ENCODE data around the gene MPDU1.

The MPDU1 gene

DNA sequence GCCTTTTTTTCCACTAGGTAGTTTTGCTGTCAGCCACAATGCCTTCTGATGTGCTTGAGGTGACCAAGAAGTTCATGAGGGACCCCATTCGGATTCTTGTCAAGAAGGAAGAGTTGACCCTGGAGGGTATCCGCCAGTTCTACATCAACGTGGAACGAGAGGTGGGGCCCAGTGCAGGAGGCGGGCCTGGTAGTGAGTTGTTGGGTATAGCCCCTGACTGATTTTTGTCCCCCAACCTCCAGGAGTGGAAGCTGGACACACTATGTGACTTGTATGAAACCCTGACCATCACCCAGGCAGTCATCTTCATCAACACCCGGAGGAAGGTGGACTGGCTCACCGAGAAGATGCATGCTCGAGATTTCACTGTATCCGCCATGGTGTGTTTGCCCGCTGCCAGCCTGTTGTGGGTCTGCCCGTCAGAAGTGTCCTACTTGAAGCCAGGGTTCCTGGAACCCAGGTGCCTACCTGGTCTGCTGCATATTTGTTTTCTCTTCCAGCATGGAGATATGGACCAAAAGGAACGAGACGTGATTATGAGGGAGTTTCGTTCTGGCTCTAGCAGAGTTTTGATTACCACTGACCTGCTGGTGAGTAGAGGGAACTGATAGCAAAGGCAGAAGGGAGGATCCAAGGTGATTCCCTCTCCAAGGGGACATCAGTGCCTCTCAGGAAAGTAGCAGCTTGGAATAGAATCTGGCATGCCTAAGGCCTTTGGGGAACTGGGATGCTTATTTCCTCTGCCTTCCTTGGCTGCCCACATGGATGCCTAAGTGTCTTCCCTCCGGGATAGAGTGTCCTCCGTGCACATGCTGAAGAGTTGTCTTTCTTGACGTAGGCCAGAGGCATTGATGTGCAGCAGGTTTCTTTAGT lies 6.1 kb upstream of the MPDU1 start:
- Histone ChIP-seq H3K4me2 (ENCODE audit: low read depth, low read length, poor library complexity, severe bottlenecking) (no peak overlapping the region), H3K9me3 (ENCODE audit: insufficient read depth, low read length) (no peaks in the 10 kb centered on the region), H3K9ac (ENCODE audit: low read length) (no peak overlapping the region), H3K27me3 (ENCODE audit: low read length) (no peaks in the 10 kb centered on the region), H4K20me1 (ENCODE audit: low read depth, low read length) (peaks cover 32% of the 10 kb centered on the region), H3K27ac (ENCODE audit: low read depth, low read length) (no peak overlapping the region), H3K4me3 (ENCODE audit: insufficient read depth, low read length, poor library complexity, severe bottlenecking) (no peak overlapping the region), H3F3A (ENCODE audit: insufficient read depth) (peaks cover 84% of the 10 kb centered on the region), H3K79me2 (ENCODE audit: insufficient read depth, low read length) (peaks cover 37% of the 10 kb centered on the region), H3K36me3 (ENCODE audit: low read length) (peaks cover 38% of the 10 kb centered on the region), H2AFZ (ENCODE audit: low read depth, low read length, severe bottlenecking) (no peak overlapping the region), H3K9me2 (replicated peaks; ENCODE audit: insufficient read depth, low read length) (no peaks in the 10 kb centered on the region)
- no peak for TF ChIP-seq EZH2phosphoT487 (conservative IDR thresholded peaks at IDR 0.05; ENCODE audit: low read length)
- TF ChIP-seq, protein P1, sequence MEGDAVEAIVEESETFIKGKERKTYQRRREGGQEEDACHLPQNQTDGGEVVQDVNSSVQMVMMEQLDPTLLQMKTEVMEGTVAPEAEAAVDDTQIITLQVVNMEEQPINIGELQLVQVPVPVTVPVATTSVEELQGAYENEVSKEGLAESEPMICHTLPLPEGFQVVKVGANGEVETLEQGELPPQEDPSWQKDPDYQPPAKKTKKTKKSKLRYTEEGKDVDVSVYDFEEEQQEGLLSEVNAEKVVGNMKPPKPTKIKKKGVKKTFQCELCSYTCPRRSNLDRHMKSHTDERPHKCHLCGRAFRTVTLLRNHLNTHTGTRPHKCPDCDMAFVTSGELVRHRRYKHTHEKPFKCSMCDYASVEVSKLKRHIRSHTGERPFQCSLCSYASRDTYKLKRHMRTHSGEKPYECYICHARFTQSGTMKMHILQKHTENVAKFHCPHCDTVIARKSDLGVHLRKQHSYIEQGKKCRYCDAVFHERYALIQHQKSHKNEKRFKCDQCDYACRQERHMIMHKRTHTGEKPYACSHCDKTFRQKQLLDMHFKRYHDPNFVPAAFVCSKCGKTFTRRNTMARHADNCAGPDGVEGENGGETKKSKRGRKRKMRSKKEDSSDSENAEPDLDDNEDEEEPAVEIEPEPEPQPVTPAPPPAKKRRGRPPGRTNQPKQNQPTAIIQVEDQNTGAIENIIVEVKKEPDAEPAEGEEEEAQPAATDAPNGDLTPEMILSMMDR (IDR thresholded peaks at IDR 0.05; ENCODE audit: insufficient read depth, low read length, poor library complexity, severe bottlenecking): no peak

DNA sequence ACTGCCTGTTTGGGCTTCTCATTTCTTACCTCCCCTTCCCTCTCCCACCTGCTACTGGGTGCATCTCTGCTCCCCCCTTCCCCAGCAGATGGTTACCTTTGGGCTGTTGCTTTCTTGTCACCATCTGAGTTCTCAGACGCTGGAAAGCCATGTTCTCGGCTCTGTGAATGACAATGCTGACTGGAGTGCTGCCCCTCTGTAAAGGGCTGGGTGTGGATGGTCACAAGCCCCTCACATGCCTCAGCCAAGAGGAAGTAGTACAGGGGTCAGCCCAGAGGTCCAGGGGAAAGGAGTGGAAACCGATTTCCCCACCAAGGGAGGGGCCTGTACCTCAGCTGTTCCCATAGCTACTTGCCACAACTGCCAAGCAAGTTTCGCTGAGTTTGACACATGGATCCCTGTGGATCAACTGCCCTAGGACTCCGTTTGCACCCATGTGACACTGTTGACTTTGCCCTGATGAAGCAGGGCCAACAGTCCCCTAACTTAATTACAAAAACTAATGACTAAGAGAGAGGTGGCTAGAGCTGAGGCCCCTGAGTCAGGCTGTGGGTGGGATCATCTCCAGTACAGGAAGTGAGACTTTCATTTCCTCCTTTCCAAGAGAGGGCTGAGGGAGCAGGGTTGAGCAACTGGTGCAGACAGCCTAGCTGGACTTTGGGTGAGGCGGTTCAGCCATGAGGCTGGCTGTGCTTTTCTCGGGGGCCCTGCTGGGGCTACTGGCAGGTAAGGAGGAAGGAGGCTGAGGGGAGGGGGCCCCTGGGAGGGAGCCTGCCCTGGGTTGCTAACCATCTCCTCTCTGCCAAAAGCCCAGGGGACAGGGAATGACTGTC lies 4.4 kb upstream of the MPDU1 start, which contains the start of gene CD68:
TSS of gene CD68 (plus strand) at position 638 of the 833 bp plus-strand sequence. CDS start at position 678, 40 bp downstream.
- Histone ChIP-seq H4K20me1 (ENCODE audit: low read depth, low read length) (peaks cover 28% of the 10 kb centered on the region), H2AFZ (ENCODE audit: low read depth, low read length, severe bottlenecking) (no peak within 1 kb of the TSS), H3K4me3 (ENCODE audit: insufficient read depth, low read length, poor library complexity, severe bottlenecking) (no peak within 1 kb of the TSS), H3K9me2 (replicated peaks; ENCODE audit: insufficient read depth, low read length) (no peaks in the 10 kb centered on the region), H3K27me3 (ENCODE audit: low read length) (no peaks in the 10 kb centered on the region), H3K36me3 (ENCODE audit: low read length) (peaks cover 27% of the 10 kb centered on the region), H3F3A (ENCODE audit: insufficient read depth) (peaks cover 71% of the 10 kb centered on the region), H3K79me2 (ENCODE audit: insufficient read depth, low read length) (peaks cover 30% of the 10 kb centered on the region), H3K9ac (ENCODE audit: low read length) (peak within 1 kb of the TSS; percentile 18; the same call in 1 of the 2 replicates), H3K27ac (ENCODE audit: low read depth, low read length) (peak within 1 kb of the TSS; percentile 72), H3K4me2 (ENCODE audit: low read depth, low read length, poor library complexity, severe bottlenecking) (peak within 1 kb of the TSS; percentile 9), H3K9me3 (ENCODE audit: insufficient read depth, low read length) (no peaks in the 10 kb centered on the region)
- TF ChIP-seq, protein P1 (IDR thresholded peaks at IDR 0.05; ENCODE audit: insufficient read depth, low read length, poor library complexity, severe bottlenecking): no peak
- TF ChIP-seq EZH2phosphoT487 (conservative IDR thresholded peaks at IDR 0.05; ENCODE audit: low read length): no peak

DNA sequence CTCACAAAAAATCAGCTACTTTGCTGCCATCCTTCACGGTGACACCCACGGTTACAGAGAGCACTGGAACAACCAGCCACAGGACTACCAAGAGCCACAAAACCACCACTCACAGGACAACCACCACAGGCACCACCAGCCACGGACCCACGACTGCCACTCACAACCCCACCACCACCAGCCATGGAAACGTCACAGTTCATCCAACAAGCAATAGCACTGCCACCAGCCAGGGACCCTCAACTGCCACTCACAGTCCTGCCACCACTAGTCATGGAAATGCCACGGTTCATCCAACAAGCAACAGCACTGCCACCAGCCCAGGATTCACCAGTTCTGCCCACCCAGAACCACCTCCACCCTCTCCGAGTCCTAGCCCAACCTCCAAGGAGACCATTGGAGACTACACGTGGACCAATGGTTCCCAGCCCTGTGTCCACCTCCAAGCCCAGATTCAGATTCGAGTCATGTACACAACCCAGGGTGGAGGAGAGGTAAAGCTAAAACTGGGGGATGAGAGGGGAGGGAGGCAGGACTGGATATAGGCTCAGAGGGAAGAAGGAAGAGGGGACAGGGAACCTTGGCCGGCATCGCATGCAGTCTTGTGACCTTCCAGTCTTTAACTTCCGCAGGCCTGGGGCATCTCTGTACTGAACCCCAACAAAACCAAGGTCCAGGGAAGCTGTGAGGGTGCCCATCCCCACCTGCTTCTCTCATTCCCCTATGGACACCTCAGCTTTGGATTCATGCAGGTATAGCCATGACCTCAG lies 3.6 kb upstream of the MPDU1 start:
- Histone ChIP-seq H3K9me3 (ENCODE audit: insufficient read depth, low read length) (no peaks in the 10 kb centered on the region), H3K27ac (ENCODE audit: low read depth, low read length) (peak overlapping the region; percentile 72), H3F3A (ENCODE audit: insufficient read depth) (peaks cover 63% of the 10 kb centered on the region), H3K36me3 (ENCODE audit: low read length) (peaks cover 19% of the 10 kb centered on the region), H2AFZ (ENCODE audit: low read depth, low read length, severe bottlenecking) (no peak overlapping the region), H3K9ac (ENCODE audit: low read length) (peak overlapping the region; percentile 18; the same call in 1 of the 2 replicates), H3K27me3 (ENCODE audit: low read length) (no peaks in the 10 kb centered on the region), H4K20me1 (ENCODE audit: low read depth, low read length) (peaks cover 20% of the 10 kb centered on the region), H3K4me2 (ENCODE audit: low read depth, low read length, poor library complexity, severe bottlenecking) (peak overlapping the region; percentile 9), H3K79me2 (ENCODE audit: insufficient read depth, low read length) (peaks cover 30% of the 10 kb centered on the region), H3K9me2 (replicated peaks; ENCODE audit: insufficient read depth, low read length) (no peaks in the 10 kb centered on the region), H3K4me3 (ENCODE audit: insufficient read depth, low read length, poor library complexity, severe bottlenecking) (no peak overlapping the region)
- TF ChIP-seq EZH2phosphoT487 (conservative IDR thresholded peaks at IDR 0.05; ENCODE audit: low read length): no peak
- TF ChIP-seq, protein P1 (IDR thresholded peaks at IDR 0.05; ENCODE audit: insufficient read depth, low read length, poor library complexity, severe bottlenecking): no peak

All from SU-DHL-6 (cell line).